Bronchus fibroblast of lung (primary cell): ENCODE data around the gene SERBP1. TPM values are rescaled to one million over a fixed set of nuclear protein-coding genes. Genes with fewer than 3 reads are reported as not detected.

Experiments used
- total RNA-seq: library from RNA; depleted of rRNA; stranded (reverse); fragments of >200 nt; gene quantifications from 2 replicates; pipeline ENCODE4 v1.2.3, GENCODE V29; 2015

The SERBP1 gene
- total RNA-seq, result 215 and 283 TPM in 2 replicates

DNA sequence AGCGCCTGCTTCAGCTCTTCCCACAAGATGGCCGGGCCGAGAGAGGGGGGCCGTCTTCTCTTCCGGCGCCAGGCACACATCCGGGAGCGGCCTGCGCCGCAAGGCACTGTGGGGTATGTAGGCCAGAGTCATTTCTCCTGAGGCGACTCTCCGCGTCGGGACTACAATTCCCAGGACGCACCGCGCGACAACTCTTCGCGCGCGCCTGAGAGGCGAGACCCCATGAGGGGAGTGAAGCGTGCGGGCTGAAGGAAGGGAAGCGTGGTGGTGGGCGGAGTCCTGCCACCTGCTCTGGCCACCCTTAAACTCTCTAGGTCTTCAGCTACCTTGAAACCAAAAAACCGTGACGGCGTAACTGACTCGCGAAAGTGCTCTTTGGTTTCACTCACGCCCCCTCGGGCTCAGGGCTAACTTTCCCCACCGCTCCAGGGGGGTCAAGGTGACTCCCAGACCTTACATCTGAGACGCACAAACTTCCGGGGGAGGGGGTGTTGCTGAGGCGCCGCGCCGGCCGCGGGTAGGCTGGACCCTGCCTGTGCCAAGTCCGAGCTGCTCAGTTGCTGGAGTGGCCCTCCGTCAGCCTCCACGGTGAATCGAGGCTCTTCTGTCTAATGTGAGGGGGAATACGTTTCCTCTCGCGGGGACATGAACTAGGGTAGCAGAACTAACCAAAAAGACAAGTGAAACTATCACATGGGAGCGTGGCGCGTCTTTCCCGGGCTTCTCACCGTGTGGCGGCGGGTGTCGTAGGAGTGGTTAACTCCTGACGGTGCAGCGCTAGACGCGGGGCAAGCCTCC is at the start of gene SERBP1:
TSS of gene SERBP1 (minus strand) at position 45 of the 798 bp plus-strand sequence. CDS start 102 bp downstream, outside the sequence.

Other genes with a start within 250 kb of the SERBP1 start
- gene IL12RB2, start 122.5 kb downstream of the SERBP1 start, total RNA-seq, result under 0.01 TPM in 1 of 2 replicates, not detected in the other